Activated CD4-positive, alpha-beta T cell treated with anti-CD3 and anti-CD28 coated beads for 4 hours (primary cell): ENCODE results near the gene HAPLN2.
"Not testable (repeated sequence)": the region's sequence is repeated elsewhere in the genome, so short reads cannot be mapped to it uniquely, and the experiment has no call there.

Experiments
- DNase-seq, 2 donors: peaks; one replicate each; pipeline ENCODE4 v3.0.0-alpha.2; 2020

HAPLN2 gene

GRCh38 chr1:156623946-156624813, 5.0 kb downstream of the HAPLN2 start:
- DNase-seq: peak; percentile 36 to 41

GRCh38 chr1:156624814-156625435, 5.7 kb downstream of the HAPLN2 start:
- no peak for DNase-seq

GRCh38 chr1:156625436-156626078, 6.3 kb downstream of the HAPLN2 start:
- peak; percentile 61 to 78 for DNase-seq

GRCh38 chr1:156626079-156626438, 6.8 kb downstream of the HAPLN2 start:
- DNase-seq: no peak

GRCh38 chr1:156627313-156627880, 8.2 kb downstream of the HAPLN2 start:
- DNase-seq: peak; percentile 33 to 35

GRCh38 chr1:156629823-156630449, 10.7 kb downstream of the HAPLN2 start:
- DNase-seq: no peak

GRCh38 chr1:156631152-156631551, 11.9 kb downstream of the HAPLN2 start:
- not testable (repeated sequence) for DNase-seq

- no peak for DNase-seq
Observed at GRCh38 chr1:156632355-156632754, 13.1 kb downstream of the HAPLN2 start.

GRCh38 chr1:156638189-156638985, 19.2 kb downstream of the HAPLN2 start:
- no peak for DNase-seq

- no peak for DNase-seq
Observed at GRCh38 chr1:156639601-156640101, 20.4 kb downstream of the HAPLN2 start.

- no peak for DNase-seq
Observed at GRCh38 chr1:156640842-156641706, 21.9 kb downstream of the HAPLN2 start.

- no peak for DNase-seq
Observed at GRCh38 chr1:156641761-156642264, 22.6 kb downstream of the HAPLN2 start, which contains the start of gene BCAN. BCAN (plus strand) TSS chr1:156642117; CDS start chr1:156646055, 3,938 bp downstream.

- DNase-seq: no peak
Observed at GRCh38 chr1:156642265-156643048, 23.2 kb downstream of the HAPLN2 start.

- DNase-seq: no peak
Observed at GRCh38 chr1:156643049-156643777, 24.0 kb downstream of the HAPLN2 start.

GRCh38 chr1:156643778-156644092, 24.5 kb downstream of the HAPLN2 start:
- no peak for DNase-seq

GRCh38 chr1:156644146-156644545, 24.9 kb downstream of the HAPLN2 start:
- no peak for DNase-seq

GRCh38 chr1:156644640-156645039, 25.4 kb downstream of the HAPLN2 start:
- DNase-seq: no peak

GRCh38 chr1:156645056-156645455, 25.8 kb downstream of the HAPLN2 start:
- DNase-seq: no peak

- no peak for DNase-seq
Observed at GRCh38 chr1:156645666-156646065, 26.5 kb downstream of the HAPLN2 start.
